Mesodermal cell (in vitro differentiated cells): ENCODE results near the gene OPRL1.

Experiments
- H3K27ac ChIP-seq: 2 replicates; pipeline ENCODE4 v1.7.0; 2013; ENCODE audit warnings: mild to moderate bottlenecking, low read depth, low read length, moderate library complexity; ENCODE audit not compliant: severe bottlenecking
- H3K36me3 ChIP-seq: 2 replicates; pipeline ENCODE4 v1.7.1; 2013; ENCODE audit warnings: mild to moderate bottlenecking, low read length, moderate library complexity; ENCODE audit not compliant: control insufficient read depth, insufficient read depth
- H3K4me1 ChIP-seq: one replicate; pipeline ENCODE4 v1.7.1; 2013; ENCODE audit warnings: mild to moderate bottlenecking, low read length; ENCODE audit not compliant: insufficient read depth, control insufficient read depth, poor library complexity, severe bottlenecking
- H3K4me3 ChIP-seq: 2 replicates; pipeline ENCODE4 v1.7.0; 2013; ENCODE audit warnings: low read length, control low read depth, mild to moderate bottlenecking; ENCODE audit not compliant: insufficient read depth, poor library complexity, severe bottlenecking; ENCODE audit errors: extremely low read depth
- H3K9me3 ChIP-seq: 2 replicates; pipeline ENCODE4 v1.7.1; 2013; ENCODE audit warnings: mild to moderate bottlenecking, low read length, moderate library complexity; ENCODE audit not compliant: control insufficient read depth
- WGBS, 2 experiments: methylation state at CpG; one replicate each; pipeline ENCODE4 v1.1.5; 2013; ENCODE audit warnings: missing lambda C conversion rate in 2 of 2; ENCODE audit not compliant: insufficient coverage in 2 of 2; 5-methylcytosine and 5-hydroxymethylcytosine counted together

Gene OPRL1

GRCh38 chr20:64068386-64069208, 11.3 kb upstream of the OPRL1 start:
- peaks cover 7% of the 10 kb centered on the region for H3K36me3 ChIP-seq
- 80 to 83% methylated on average over 8 to 12 of the region's 12 CpGs for WGBS, 2 experiments
- H3K4me1 ChIP-seq = peaks cover 11% of the 10 kb centered on the region

GRCh38 chr20:64069209-64069613, 10.7 kb upstream of the OPRL1 start:
- H3K4me1 ChIP-seq = peaks cover 7% of the 10 kb centered on the region
- H3K27ac ChIP-seq = no peak overlapping the region
- 93 to 94% methylated on average over 20 of the region's 20 CpGs for WGBS, 2 experiments
- no peaks in the 10 kb centered on the region for H3K9me3 ChIP-seq
- no peak overlapping the region for H3K4me3 ChIP-seq
- H3K36me3 ChIP-seq = peaks cover 7% of the 10 kb centered on the region

More at GRCh38 chr20:64068386-64069208, 11.3 kb upstream of the OPRL1 start:
- H3K4me3 ChIP-seq = no peak overlapping the region
- no peak overlapping the region for H3K27ac ChIP-seq
- H3K9me3 ChIP-seq = no peaks in the 10 kb centered on the region

GRCh38 chr20:64069614-64070243, 10.2 kb upstream of the OPRL1 start:
- 50 to 71% methylated on average over 10 to 14 of the region's 14 CpGs for WGBS, 2 experiments
- Histone ChIP-seq H3K4me1 (peaks cover 3% of the 10 kb centered on the region), H3K4me3 (no peak overlapping the region), H3K36me3 (peaks cover 7% of the 10 kb centered on the region), H3K27ac (no peak overlapping the region), H3K9me3 (no peaks in the 10 kb centered on the region)

- no peak overlapping the region for H3K4me3 ChIP-seq
- H3K27ac ChIP-seq = no peak overlapping the region
- H3K9me3 ChIP-seq = no peaks in the 10 kb centered on the region
- WGBS, 2 experiments = 96 to 97% methylated on average over 28 to 29 of the region's 31 CpGs
- no peaks in the 10 kb centered on the region for H3K4me1 ChIP-seq
- peaks cover 7% of the 10 kb centered on the region for H3K36me3 ChIP-seq
These were observed 9.5 kb upstream of the OPRL1 start for GRCh38 chr20:64070244-64070993.

GRCh38 chr20:64071341-64072332, 8.2 kb upstream of the OPRL1 start:
- no peaks in the 10 kb centered on the region for H3K9me3 ChIP-seq
- peaks cover 7% of the 10 kb centered on the region for H3K36me3 ChIP-seq
- 94 to 95% methylated on average over 26 to 30 of the region's 30 CpGs for WGBS, 2 experiments
- H3K4me3 ChIP-seq = no peak overlapping the region
- no peaks in the 10 kb centered on the region for H3K4me1 ChIP-seq
- no peak overlapping the region for H3K27ac ChIP-seq

GRCh38 chr20:64072498-64073063, 7.3 kb upstream of the OPRL1 start:
- H3K4me3 ChIP-seq = no peak overlapping the region
- no peaks in the 10 kb centered on the region for H3K4me1 ChIP-seq
- 93 to 96% methylated on average over 11 to 13 of the region's 14 CpGs for WGBS, 2 experiments

GRCh38 chr20:64073476-64074183, 6.3 kb upstream of the OPRL1 start:
- Histone ChIP-seq H3K27ac (no peak overlapping the region), H3K36me3 (peaks cover 7% of the 10 kb centered on the region), H3K9me3 (no peaks in the 10 kb centered on the region), H3K4me3 (no peak overlapping the region), H3K4me1 (peaks cover 4% of the 10 kb centered on the region)
- WGBS, 2 experiments = 95 to 97% methylated on average over 23 to 37 of the region's 37 CpGs

More at GRCh38 chr20:64072498-64073063, 7.3 kb upstream of the OPRL1 start:
- peaks cover 7% of the 10 kb centered on the region for H3K36me3 ChIP-seq
- H3K9me3 ChIP-seq = no peaks in the 10 kb centered on the region
- no peak overlapping the region for H3K27ac ChIP-seq

- WGBS, 2 experiments = 94 to 96% methylated on average over 28 of the region's 28 CpGs
- no peaks in the 10 kb centered on the region for H3K9me3 ChIP-seq
- peaks cover 8% of the 10 kb centered on the region for H3K4me1 ChIP-seq
- no peak overlapping the region for H3K27ac ChIP-seq
- no peak overlapping the region for H3K4me3 ChIP-seq
- H3K36me3 ChIP-seq = peaks cover 7% of the 10 kb centered on the region
These were observed 5.6 kb upstream of the OPRL1 start for GRCh38 chr20:64074184-64074789.

GRCh38 chr20:64074963-64075362, 4.9 kb upstream of the OPRL1 start:
- 93 to 95% methylated on average over 8 of the region's 8 CpGs for WGBS, 2 experiments
- Histone ChIP-seq H3K27ac (no peak overlapping the region), H3K4me3 (no peak overlapping the region), H3K4me1 (peaks cover 8% of the 10 kb centered on the region), H3K9me3 (no peaks in the 10 kb centered on the region), H3K36me3 (peaks cover 7% of the 10 kb centered on the region)
